HG03025 (cell line): ENCODE results near the gene KCNK15.

Source experiments
- ATAC-seq: cut with Tn5 transposase; IDR thresholded peaks from one replicate; pipeline ENCODE4 v1.9.1; 2021; ENCODE audit warnings: mild to moderate bottlenecking, moderate library complexity; ENCODE audit not compliant: unreplicated experiment, low FRiP score

KCNK15 gene

DNA sequence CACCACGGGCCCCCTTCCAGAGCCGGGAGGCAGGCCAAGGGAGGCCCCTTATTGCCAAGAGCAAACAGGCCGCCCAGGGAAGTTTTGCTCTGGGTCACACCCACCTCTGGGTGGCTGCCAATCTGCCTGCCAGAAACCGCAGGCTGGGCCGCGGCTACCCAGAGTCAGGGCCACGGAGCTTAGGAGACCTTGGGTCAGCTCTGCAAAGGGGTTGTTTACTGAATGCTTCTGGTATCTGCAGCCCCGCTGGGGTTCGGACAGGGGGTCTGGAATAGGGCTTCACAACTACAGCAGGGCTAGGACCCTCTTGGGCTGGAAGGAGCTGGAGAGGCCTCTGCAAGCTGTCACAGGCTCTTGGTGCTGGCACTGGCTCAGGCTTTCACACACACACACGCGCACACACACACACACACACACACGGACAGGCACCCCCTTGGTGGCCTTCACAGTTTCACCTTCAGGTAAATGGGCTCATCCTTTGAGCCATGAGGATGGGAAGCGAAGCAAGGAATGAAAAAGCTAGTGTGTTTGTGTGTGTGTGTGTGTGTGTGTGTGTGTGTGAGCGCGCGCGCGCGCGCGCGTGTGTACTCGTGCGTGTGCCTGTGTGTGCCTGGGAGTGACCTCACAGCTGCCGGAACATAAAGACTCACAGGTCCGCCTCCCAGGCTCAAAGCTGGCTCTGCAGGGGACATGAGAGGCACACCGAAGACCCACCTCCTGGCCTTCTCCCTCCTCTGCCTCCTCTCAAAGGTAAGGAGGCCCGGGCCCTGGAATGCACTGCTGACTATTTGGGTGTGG lies 30.8 kb upstream of the KCNK15 start, which contains the start of gene CCN5:
CCN5 (plus strand) TSS at position 669 of the 798 bp plus-strand sequence; CDS start at position 691, 22 bp downstream.
- ATAC-seq: no peak

DNA sequence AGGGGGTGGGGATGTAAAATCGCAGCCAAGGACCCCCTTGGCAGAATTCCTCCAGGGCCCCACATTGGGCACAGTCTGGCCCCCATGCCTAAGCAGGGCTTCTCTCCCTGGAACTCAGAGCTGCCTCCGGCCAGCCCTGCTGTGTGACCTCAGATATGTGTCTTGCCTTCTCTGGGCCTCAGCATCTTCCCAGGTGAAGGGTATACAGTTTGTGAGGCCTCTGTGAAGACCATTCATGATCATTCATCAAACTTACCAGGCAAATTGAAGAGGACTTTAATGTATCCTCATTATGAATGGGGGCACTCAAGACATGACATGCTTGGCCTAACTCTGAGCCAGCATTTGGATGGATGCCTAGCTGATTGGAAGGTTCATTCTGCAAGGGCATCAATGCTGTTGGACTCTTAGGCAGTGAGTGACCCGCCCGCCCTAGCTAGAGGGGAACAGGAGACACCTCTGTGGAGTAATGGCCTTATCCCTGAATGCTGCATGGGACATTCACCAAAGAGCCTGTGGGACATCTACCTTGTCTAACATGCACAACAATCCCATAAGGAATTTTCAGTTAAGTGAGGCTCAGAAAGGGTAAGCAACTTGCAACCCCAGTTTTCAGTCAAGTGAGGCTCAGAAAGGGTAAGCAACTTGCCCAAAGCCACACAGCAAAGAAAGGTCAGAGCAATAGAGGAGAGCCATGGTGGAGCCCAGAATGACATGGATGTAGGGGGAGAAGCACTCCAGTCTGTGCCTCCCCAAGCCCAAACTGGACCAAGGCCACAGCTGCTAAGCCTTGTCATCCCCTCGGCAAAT lies 30.0 kb upstream of the KCNK15 start:
- ATAC-seq: no peak

DNA sequence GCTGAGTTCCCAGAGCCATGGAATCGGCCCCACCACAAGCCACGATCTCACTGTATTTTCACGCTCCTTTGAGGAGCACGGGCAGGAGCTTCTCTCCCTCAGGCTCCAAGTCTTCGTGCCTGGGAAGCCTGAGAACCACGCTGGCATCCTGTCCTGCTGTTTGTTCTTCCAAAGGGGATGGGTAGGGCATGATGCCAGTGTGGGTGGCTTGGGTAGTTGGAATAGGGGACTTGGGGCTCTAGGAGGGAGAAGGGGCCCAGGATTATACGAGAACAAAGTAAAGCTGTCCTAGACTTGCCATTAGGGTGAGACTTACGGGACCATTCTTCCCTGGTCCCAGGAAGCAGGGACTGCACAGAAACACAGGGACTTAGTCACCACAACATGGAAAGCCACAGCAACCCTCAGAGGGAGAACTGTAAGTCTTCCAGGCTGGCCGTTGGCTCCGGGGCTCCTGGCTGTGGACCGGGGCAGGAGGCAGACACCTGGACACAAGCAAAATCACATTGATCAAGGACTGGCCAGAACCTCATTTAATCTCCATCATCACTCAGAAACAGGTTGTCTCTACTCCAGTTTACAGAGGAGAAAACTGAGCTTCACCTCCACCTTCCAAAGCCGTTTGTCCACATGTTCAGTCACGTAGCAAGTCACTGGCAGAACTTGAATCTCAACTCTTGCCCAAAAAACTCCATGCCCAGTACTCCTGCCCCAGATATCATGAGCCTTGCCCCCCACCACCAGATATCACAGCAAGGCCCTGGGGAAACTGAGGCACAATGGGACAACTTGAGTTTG lies 29.2 kb upstream of the KCNK15 start:
- ATAC-seq: no peak

DNA sequence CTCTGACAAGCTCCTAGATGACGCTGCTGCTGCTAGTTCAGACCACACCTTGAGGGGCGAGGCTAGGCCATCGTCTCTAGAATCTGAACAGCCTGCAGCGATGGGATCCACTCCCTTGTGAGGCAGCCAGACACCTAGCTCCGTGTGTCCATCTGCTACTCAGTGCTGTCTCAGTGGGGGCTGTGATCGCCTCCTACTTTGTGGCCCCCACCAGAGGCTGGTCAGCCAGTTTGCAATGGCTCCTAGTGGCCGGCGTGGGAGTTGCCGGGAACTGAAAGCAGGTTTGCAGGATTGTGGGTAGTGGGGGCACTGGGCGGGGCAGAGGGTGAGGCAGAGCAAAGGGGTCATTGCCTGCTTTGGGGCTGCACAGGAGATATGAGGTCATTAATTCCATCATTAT lies 27.7 kb upstream of the KCNK15 start:
- ATAC-seq: no peak

DNA sequence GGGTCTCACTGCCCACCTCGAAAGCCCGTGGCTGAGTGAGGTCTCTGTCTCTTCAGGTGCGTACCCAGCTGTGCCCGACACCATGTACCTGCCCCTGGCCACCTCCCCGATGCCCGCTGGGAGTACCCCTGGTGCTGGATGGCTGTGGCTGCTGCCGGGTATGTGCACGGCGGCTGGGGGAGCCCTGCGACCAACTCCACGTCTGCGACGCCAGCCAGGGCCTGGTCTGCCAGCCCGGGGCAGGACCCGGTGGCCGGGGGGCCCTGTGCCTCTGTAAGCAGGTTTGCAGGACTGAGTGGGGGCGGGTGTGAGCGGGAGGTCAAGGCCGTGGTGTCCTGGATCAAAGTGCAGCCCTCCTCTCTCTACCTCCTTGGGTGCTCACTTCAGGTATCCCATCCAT lies 25.8 kb upstream of the KCNK15 start:
- no peak for ATAC-seq

DNA sequence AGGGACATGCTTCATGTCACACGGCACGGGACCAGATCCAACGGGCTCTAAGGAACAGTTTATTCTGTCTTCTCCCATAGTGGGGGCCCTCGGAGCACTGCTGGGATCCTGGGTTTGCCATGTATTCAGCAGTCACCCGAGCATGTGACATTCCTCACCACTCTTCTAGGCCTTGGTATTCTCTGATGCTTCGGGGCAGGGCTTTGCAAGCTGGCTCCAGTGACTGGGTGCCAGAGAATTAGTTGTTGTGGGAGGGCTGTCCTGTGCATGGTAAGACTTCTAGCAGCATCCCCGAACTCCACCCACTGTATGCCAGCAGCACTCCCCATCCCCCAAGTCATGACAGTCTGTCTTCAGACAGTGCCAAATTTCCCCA lies 25.1 kb upstream of the KCNK15 start:
- no peak for ATAC-seq

DNA sequence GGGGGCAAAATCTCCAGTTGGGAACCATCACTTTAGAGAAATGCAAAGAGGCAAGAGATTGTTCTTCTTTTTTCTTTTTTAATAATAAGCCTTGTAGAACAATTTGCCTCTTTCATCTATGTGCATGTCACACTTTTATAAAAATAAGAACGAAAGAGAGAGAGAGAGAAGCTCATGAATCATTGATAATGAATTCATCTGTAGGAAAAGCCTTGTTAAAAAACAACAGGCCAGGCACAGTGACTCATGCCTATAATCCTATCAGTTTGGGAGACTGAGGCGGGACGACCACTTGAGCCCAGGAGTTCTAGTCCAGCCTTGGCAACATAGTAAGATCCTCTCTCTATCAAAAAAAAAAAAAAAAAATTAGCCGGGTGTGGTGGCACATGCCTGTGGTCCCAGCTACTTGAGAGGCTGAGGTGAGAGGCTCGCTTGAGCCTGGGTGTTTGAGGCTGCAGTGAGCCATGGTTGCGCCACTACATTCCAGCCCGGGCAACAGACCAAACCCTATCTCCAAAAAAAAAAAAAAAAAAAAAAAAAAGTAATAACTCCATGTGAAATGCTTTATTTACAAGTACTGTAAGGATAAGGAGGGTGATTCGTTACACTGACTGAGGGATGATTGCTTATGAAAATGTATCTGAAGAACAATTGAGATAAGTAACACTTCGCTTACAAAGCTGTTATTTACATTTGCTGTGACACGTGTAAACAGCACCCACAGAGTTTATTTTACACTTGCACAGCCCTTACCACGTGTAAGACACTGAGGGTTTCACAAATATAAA lies 24.5 kb upstream of the KCNK15 start:
- ATAC-seq: no peak

DNA sequence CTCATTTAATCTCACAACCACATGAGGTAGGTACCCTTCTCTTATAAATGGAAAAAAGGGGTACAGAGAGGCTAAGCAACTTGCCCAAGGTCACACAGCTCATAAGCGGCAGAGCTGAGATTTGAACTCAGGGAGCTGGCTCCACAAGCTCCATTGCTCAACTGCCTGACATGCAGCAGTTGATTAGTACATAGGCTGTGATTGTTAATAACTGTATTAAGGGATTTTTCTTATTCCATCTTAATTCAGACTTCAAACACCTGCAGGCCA lies 23.9 kb upstream of the KCNK15 start:
- ATAC-seq: no peak

DNA sequence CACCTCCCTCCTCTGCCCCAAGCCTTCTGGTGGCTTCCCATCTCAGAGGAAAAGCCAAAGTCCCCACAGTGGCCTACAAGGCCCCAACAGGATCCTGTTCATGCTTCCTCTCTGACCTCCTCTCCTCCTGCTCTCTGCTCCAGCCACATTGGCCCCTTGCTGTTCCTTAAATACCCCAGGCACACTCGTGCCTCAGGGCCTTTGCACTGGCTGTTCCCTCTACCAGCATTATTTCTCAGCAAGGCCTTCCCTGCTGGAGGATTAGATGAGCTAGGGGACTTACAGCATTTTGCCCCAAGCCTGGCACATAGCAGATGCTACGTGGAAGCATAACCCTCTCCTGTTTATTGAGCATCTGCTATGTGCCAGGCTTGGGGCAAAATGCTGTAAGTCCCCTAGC lies 22.7 kb upstream of the KCNK15 start:
- ATAC-seq: no peak

DNA sequence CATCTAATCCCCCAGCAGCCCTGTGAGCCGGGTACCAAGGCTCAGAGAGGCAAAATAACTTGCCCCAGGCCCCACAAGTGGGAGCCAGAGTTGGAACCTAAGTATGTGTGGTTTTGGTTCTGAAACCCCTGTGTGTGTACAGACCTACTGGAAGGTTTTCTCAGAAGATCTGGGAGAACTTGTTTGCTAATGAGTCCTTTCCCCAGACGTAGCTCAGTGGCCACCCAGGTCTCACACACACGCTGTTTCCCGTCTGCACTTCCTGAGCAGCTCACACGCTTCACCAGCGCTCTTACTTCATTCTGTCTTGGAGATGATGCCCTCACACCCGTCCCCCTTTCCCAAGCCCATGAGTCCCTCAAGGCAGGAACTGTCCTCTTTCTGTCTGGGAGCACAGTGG lies 22.3 kb upstream of the KCNK15 start:
- ATAC-seq: no peak

DNA sequence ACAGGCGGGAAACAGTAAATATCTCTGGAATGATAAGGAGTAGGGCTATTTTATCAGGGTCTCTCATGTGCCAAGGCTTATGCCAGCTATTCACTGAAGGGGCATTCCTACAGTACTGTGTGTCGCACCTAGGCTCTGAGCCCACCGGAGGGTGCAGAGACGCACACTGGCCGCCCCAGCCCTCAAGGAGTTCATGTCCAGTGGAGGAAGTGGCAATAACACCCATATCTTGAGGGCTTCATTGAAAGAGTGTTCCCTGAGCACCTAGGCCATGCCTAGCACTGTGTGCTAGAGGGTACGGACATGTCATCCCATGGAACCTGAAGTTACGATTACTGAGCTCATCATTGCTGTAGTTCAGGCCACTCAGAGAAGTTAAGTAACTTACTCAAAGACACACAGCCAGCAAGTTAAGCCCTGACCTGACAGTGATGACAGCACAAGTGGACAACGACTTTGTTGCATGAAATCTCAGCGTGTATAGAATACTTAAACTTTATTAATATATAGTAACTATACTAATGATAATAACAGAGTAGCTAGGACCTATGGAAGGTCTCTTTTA lies 21.8 kb upstream of the KCNK15 start:
- no peak for ATAC-seq

DNA sequence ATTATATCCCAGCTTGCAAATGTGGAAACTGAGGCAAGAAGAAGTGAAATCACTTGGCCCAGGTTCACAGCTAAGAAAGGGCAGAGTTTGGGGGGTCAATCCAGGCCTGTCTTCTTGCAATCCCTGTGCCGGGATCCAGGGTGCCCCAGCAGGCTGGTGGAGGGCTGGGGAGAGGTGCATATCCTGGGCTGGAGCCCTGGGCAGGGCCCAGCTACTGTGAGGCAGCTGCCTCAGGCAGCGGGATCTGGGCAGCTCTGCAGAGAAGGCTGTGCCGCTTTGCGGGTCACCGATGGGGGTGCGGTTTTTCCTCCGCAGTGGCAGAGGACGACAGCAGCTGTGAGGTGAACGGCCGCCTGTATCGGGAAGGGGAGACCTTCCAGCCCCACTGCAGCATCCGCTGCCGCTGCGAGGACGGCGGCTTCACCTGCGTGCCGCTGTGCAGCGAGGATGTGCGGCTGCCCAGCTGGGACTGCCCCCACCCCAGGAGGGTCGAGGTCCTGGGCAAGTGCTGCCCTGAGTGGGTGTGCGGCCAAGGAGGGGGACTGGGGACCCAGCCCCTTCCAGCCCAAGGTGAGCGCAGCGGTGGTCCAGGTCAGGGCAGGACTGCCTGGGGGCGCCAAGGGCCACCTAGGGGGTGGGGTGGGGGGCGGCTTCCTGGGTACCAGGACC lies 21.1 kb upstream of the KCNK15 start:
- no peak for ATAC-seq

DNA sequence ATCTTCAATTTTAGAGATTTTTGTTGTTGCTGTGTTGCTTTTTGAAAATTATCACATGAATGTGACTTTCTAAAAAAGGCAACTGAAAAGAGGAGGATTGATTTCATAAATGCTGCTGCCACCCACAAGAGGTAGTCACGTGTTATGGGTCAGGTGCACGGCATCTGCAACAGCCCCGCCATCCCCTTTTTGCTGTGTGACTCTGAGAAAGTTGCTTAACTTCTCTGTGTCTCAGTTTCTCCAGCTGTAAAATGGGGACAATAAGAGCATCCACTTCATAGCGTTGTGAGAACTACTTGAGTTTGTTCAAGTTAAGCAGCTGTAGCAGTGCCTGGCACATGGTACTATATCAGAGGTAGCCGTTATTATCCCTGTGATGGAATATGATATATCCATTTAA lies 19.8 kb upstream of the KCNK15 start:
- ATAC-seq: no peak

DNA sequence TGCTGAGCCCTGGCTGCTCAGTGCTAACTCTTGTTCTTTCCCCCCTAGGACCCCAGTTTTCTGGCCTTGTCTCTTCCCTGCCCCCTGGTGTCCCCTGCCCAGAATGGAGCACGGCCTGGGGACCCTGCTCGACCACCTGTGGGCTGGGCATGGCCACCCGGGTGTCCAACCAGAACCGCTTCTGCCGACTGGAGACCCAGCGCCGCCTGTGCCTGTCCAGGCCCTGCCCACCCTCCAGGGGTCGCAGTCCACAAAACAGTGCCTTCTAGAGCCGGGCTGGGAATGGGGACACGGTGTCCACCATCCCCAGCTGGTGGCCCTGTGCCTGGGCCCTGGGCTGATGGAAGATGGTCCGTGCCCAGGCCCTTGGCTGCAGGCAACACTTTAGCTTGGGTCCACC lies 18.6 kb upstream of the KCNK15 start:
- no peak for ATAC-seq

DNA sequence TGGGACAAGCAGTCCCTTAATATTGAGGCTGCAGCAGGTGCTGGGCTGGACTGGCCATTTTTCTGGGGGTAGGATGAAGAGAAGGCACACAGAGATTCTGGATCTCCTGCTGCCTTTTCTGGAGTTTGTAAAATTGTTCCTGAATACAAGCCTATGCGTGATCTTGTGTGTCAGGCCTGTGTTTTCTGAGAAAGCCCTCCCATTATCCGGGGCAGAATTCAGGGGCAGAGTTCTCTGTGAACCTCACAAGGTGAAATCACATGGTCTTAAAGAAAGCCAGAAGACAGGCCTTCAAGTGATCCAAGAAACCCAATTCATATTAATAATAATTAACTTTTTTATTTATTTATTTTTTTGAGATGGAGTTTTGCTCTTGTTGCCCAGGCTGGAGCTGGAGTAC lies 18.0 kb upstream of the KCNK15 start:
- ATAC-seq: no peak

DNA sequence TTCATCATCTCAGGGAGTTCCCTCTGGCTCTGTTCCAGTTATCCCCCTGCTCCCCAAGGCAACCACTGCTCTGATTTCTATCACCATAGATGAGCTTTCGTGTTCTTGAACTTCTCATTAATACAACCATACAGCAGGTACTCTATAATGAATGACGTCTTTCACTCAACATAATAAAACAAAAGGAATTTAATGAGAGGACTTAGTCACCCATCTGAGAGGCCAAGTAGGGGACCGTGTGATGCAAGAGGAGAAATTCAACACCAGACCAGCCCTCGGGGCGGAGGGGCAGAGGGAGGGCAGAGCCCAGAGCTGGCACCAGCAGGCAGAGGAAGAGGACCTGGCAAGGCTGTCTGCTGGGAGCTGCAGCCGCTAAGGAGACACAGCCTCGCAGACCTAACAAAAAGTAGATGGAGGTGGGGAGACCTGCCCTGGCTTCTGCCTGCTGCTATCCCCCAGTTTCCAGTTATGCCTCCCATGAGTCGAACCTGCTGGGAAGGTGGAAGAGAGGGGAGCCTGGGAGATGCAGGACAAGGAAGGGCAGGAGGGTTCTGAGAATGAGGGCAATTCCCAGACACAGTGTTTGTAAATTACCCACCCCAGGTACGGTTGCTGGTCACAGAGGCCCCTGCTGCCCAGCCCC lies 16.7 kb upstream of the KCNK15 start:
- no peak for ATAC-seq

DNA sequence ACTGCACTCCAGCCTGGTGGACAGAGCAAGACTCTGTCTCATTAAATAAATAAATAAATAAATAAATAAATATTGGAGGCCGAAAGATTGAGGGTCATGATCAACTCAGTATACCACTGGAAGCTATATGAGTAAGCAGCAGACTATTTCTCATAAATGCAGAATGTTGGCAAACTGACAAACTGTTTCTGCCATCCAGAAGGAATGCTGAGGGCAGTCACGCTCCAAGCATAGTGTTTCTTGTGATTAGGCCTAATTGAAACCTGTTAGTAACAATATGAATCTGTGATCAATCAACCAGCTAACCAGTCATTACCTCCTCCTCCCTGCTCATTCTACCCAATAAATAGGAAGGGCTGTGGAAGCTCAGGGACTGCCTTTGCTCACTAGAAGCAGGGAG lies 15.2 kb upstream of the KCNK15 start:
- ATAC-seq: no peak

DNA sequence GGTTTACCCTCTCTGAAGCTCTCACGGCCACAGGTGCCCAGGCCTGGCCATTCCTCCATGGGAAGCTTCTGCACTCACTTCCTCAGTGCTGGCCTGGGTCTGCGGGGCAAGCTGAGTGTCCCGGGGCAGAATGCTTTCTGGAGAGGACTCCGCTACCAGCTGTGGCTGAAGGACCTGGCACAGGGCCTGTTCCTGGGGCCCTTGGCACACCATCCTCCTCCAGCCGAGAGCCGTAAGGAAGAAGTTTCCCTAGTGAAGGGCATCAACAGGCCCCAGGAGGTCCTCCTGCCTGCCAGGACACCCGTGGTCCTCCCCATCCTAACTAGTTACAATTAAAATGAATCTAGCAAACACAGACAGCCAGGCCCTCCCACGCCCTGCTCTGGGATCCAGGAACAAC lies 14.0 kb upstream of the KCNK15 start:
- ATAC-seq: no peak

DNA sequence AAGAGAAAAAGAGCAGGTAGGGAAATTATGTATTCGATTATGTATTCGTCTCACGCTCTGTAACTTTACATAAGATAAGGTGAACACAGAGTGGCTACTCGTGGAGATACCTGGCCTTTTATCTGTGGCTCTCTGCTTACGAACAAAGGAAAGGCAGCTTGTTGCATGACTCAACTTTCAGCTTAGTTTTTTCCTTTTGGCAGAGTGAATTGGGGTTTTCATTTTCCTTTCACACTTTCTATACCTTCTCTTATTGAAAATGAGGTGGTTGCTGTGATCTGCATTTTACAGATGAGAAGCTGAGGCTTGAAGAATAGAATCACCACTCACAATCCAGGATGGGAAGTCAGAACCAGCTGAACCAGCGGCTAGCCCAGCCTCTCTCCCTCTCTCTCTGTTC lies 13.3 kb upstream of the KCNK15 start:
- ATAC-seq: no peak
